ENCODE measurements around the gene MCRIP2.
A peak's percentile ranks its signal among the peaks of the same experiment; 100 is the strongest.

MCRIP2 gene

GRCh38 chr16:616733-617586 is 24.7 kb upstream of the MCRIP2 start:
- DNase-seq (ENCODE audit: low read depth), result no peak

- no peak for DNase-seq (ENCODE audit: low read depth)
Measured at GRCh38 chr16:617855-618254, 23.8 kb upstream of the MCRIP2 start.

GRCh38 chr16:619476-620100 is 22.0 kb upstream of the MCRIP2 start:
- DNase-seq (ENCODE audit: low read depth), result no peak

GRCh38 chr16:620700-621525 is 20.7 kb upstream of the MCRIP2 start:
- DNase-seq (ENCODE audit: low read depth), result no peak

GRCh38 chr16:621526-622105 is 20.0 kb upstream of the MCRIP2 start:
- no peak for DNase-seq (ENCODE audit: low read depth)

- no peak for DNase-seq (ENCODE audit: low read depth)
Measured at GRCh38 chr16:622920-623280, 18.7 kb upstream of the MCRIP2 start.

- DNase-seq (ENCODE audit: low read depth), result no peak
Measured at GRCh38 chr16:624526-625070, 17.0 kb upstream of the MCRIP2 start.

GRCh38 chr16:625117-625976 is 16.3 kb upstream of the MCRIP2 start:
- no peak for DNase-seq (ENCODE audit: low read depth)

GRCh38 chr16:625977-626765 is 15.5 kb upstream of the MCRIP2 start:
- no peak for DNase-seq (ENCODE audit: low read depth)

GRCh38 chr16:626787-627453 is 14.7 kb upstream of the MCRIP2 start:
- peak; percentile 69 for DNase-seq (ENCODE audit: low read depth)

- DNase-seq (ENCODE audit: low read depth), result no peak
Measured at GRCh38 chr16:627454-628239, 14.0 kb upstream of the MCRIP2 start.

GRCh38 chr16:628321-629061 is 13.1 kb upstream of the MCRIP2 start:
- DNase-seq (ENCODE audit: low read depth), result no peak

- no peak for DNase-seq (ENCODE audit: low read depth)
Measured at GRCh38 chr16:629185-629832, 12.3 kb upstream of the MCRIP2 start.

- DNase-seq (ENCODE audit: low read depth), result no peak
Measured at GRCh38 chr16:629833-630248, 11.8 kb upstream of the MCRIP2 start.

GRCh38 chr16:630249-630814 is 11.3 kb upstream of the MCRIP2 start:
- no peak for DNase-seq (ENCODE audit: low read depth)

GRCh38 chr16:630815-631405 is 10.7 kb upstream of the MCRIP2 start, which contains the start of gene WFIKKN1:
WFIKKN1 (plus strand) TSS chr16:630985; CDS start chr16:631254, 269 bp downstream.
- no peak for DNase-seq (ENCODE audit: low read depth)
